SK-N-MC (cell line): ENCODE data around the gene EFHB.

ENCODE experiments used
- EZH2 ChIP-seq: fragments of 200-600 bp; sonication (generic); IDR thresholded peaks from one replicate; pipeline ENCODE4 v1.6.1; 2017; ENCODE audit warnings: antibody characterized with exemption
- FOXP2 ChIP-seq: optimal IDR thresholded peaks from 2 replicates; pipeline ENCODE3; 2011; ENCODE audit warnings: mild to moderate bottlenecking, moderate library complexity; ENCODE audit not compliant: insufficient read depth; ENCODE audit errors: extremely low read length, control extremely low read depth
- POLR2AphosphoS5 ChIP-seq: IDR thresholded peaks from 2 replicates; pipeline ENCODE4 v1.6.1; 2012; ENCODE audit warnings: mild to moderate bottlenecking, low read depth, low read length, borderline replicate concordance

DNA sequence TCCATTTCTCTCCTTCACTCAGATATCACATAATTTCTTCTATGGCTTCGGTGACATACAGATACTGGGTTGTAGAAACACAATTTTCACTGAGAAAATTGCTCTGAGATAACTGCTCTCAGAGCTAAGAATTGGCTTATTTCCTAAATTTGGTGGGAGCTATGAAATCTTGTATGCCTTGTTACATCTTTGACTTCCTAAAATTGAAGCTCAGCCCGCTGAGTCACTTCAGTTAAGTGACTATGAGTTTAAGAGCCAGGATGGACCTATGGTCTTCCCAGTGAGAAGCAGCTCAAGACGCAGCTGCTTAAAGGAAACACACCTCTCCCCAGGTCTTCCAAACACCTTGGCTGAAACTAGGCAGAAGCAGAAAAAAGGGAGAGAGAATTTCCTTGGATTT, 56.4 kb downstream of the EFHB start:
- TF ChIP-seq EZH2 (no peak), POLR2AphosphoS5 (no peak), FOXP2 (no peak)
